OCI-LY1 (cell line): Measurements from ENCODE around the gene TPM1.

ENCODE experiments used
- CTCF ChIP-seq: fragments of 200-600 bp; sonication (generic), shearing (Covaris generic); IDR thresholded peaks from 2 replicates; pipeline ENCODE4 v1.5.1; 2017; ENCODE audit warnings: mild to moderate bottlenecking, antibody characterized with exemption, low read length, moderate library complexity, mixed read lengths
- EZH2 ChIP-seq: fragments of 200-600 bp; sonication (generic), shearing (Covaris generic); IDR thresholded peaks from 2 replicates; pipeline ENCODE4 v1.8.0; 2017; ENCODE audit warnings: borderline replicate concordance, mixed run types, mild to moderate bottlenecking, antibody characterized with exemption, low read length, moderate library complexity, mixed read lengths

GRCh38 chr15:62993066-62993465 lies 49.5 kb upstream of the TPM1 start:
- TF ChIP-seq CTCF: no peak
- TF ChIP-seq EZH2: no peak
